HepG2 (cell line): Measurements from ENCODE around the gene NDEL1. TPM values are rescaled to one million over a fixed set of nuclear protein-coding genes. Genes with fewer than 3 reads are reported as not detected.

ENCODE experiments used
- CBFB ChIP-seq: sonication (generic); formaldehyde crosslinking; IDR thresholded peaks from 2 replicates; pipeline ENCODE4 v1.4.0; 2020; ENCODE audit warnings: missing genetic modification reagents
- CC2D1A ChIP-seq: sonication (generic); formaldehyde crosslinking; IDR thresholded peaks from 2 replicates; pipeline ENCODE4 v1.8.1; 2023; ENCODE audit warnings: mild to moderate bottlenecking, missing genetic modification reagents
- FOXO1 ChIP-seq: sonication (generic); formaldehyde crosslinking; IDR thresholded peaks from 2 replicates; pipeline ENCODE4 v1.4.0; 2020; ENCODE audit warnings: missing genetic modification reagents
- HNF4A ChIP-seq: sonication (generic); formaldehyde crosslinking; IDR thresholded peaks from 2 replicates; pipeline ENCODE4 v1.4.0; 2020; ENCODE audit warnings: missing genetic modification reagents
- KDM1A ChIP-seq: IDR thresholded peaks from 2 replicates; pipeline ENCODE4 v1.6.1; 2016; ENCODE audit warnings: missing compliant biosample characterization
- MAFK ChIP-seq, 2 experiments: IDR thresholded peaks in 1 of 2; conservative IDR thresholded peaks in 1 of 2; 2 replicates each; pipeline ENCODE4 v1.6.1; 2011; ENCODE audit warnings: improper control_type of control experiment in 2 of 2, low read length in 2 of 2
- MEIS1 ChIP-seq: sonication (generic); formaldehyde crosslinking; IDR thresholded peaks from 2 replicates; pipeline ENCODE4 v1.9.0; 2021; ENCODE audit warnings: mild to moderate bottlenecking, missing genetic modification reagents, moderate library complexity, borderline replicate concordance
- NFKBIZ ChIP-seq: IDR thresholded peaks from 2 replicates; pipeline ENCODE4 v1.6.1; 2018; ENCODE audit warnings: missing genetic modification reagents, missing compliant biosample characterization
- PAWR ChIP-seq: sonication (generic); formaldehyde crosslinking; IDR thresholded peaks from 2 replicates; pipeline ENCODE4 v1.4.0; 2020; ENCODE audit warnings: missing genetic modification reagents, mild to moderate bottlenecking, borderline replicate concordance
- RFXAP ChIP-seq: sonication (generic); formaldehyde crosslinking; IDR thresholded peaks from 2 replicates; pipeline ENCODE4 v1.4.0; 2020; ENCODE audit warnings: missing genetic modification reagents, borderline replicate concordance
- SMARCE1 ChIP-seq: fragments of 450-650 bp; IDR thresholded peaks from 2 replicates; pipeline ENCODE4 v1.6.1; 2017; ENCODE audit warnings: borderline replicate concordance
- SP140L ChIP-seq: sonication (generic); formaldehyde crosslinking; IDR thresholded peaks from 2 replicates; pipeline ENCODE4 v1.4.0; 2020; ENCODE audit warnings: missing genetic modification reagents, borderline replicate concordance
- WIZ ChIP-seq: sonication (generic); formaldehyde crosslinking; IDR thresholded peaks from 2 replicates; pipeline ENCODE4 v1.5.1; 2020; ENCODE audit warnings: mild to moderate bottlenecking, missing genetic modification reagents
- ZC3H4 ChIP-seq: sonication (generic); formaldehyde crosslinking; IDR thresholded peaks from 2 replicates; pipeline ENCODE4 v1.4.0; 2020; ENCODE audit warnings: missing genetic modification reagents, borderline replicate concordance
- ZNF143 ChIP-seq: sonication (generic); formaldehyde crosslinking; IDR thresholded peaks from 2 replicates; pipeline ENCODE4 v1.4.0; 2020; ENCODE audit warnings: missing genetic modification reagents
- ZNF160 ChIP-seq: sonication (generic); formaldehyde crosslinking; IDR thresholded peaks from 2 replicates; pipeline ENCODE4 v1.8.0; 2022; ENCODE audit warnings: mild to moderate bottlenecking, inconsistent platforms, missing genetic modification reagents
- ZNF205 ChIP-seq: IDR thresholded peaks from 2 replicates; pipeline ENCODE4 v1.6.1; 2018; ENCODE audit warnings: missing biosample characterization, missing genetic modification reagents
- ZNF335 ChIP-seq: sonication (generic); formaldehyde crosslinking; IDR thresholded peaks from 2 replicates; pipeline ENCODE4 v1.4.0; 2020; ENCODE audit warnings: missing genetic modification reagents
- ZNF616 ChIP-seq: sonication (generic); formaldehyde crosslinking; IDR thresholded peaks from 2 replicates; pipeline ENCODE4 v1.5.0; 2020; ENCODE audit warnings: low read depth, mild to moderate bottlenecking, missing genetic modification reagents
- ZNF850 ChIP-seq: sonication (generic); formaldehyde crosslinking; conservative IDR thresholded peaks from 2 replicates; pipeline ENCODE4 v1.9.0; 2021; ENCODE audit warnings: mild to moderate bottlenecking, missing genetic modification reagents
- polyA plus RNA-seq, 8 experiments: library from polyadenylated mRNA; depleted of rRNA in 3 of 8; stranded (reverse) in 7 of 8; unstranded in 1 of 8; fragments of >200 nt; fragmentation: Illumina TruSeq in 4 of 8; extraction: Trizol in 4 of 8; gene quantifications; 2 replicates each; pipeline versions ENCODE4 v1.2.1 to v1.2.3, GENCODE V29; 2011 to 2016; ENCODE audit warnings: low read depth in 4 of 8, missing spikeins in 1 of 8, mixed read lengths in 1 of 8; ENCODE audit not compliant: insufficient read depth in 1 of 8
- total RNA-seq, 5 experiments: library from RNA; depleted of rRNA; stranded (reverse); fragments of >200 nt; fragmentation: Illumina TruSeq; extraction: Trizol; gene quantifications; 2 replicates each; pipeline ENCODE4 v1.2.3, GENCODE V29; 2016; ENCODE audit warnings: low read depth in 1 of 5
- TF ChIP-seq, protein P1 (sequence below): sonication (generic); formaldehyde crosslinking; IDR thresholded peaks from 2 replicates; pipeline ENCODE4 v1.4.0; 2020; ENCODE audit warnings: missing genetic modification reagents, borderline replicate concordance
- TF ChIP-seq, protein P2 (sequence below): sonication (generic); formaldehyde crosslinking; IDR thresholded peaks from 2 replicates; pipeline ENCODE4 v1.8.1; 2023; ENCODE audit warnings: mild to moderate bottlenecking, moderate library complexity, missing genetic modification reagents
- TF ChIP-seq, protein P3 (sequence below): sonication (generic); formaldehyde crosslinking; IDR thresholded peaks from 2 replicates; pipeline ENCODE4 v1.4.0; 2020; ENCODE audit warnings: missing genetic modification reagents
- TF ChIP-seq, protein P4 (sequence below): sonication (generic); formaldehyde crosslinking; IDR thresholded peaks from 2 replicates; pipeline ENCODE4 v1.5.0; 2020; ENCODE audit warnings: missing genetic modification reagents

The NDEL1 gene
- total and polyA plus RNA-seq, 2 of the 13 experiments (the other 11 are each of a cell fraction or from before 2014, with no cell fraction given), result 59.8 to 153 TPM

DNA sequence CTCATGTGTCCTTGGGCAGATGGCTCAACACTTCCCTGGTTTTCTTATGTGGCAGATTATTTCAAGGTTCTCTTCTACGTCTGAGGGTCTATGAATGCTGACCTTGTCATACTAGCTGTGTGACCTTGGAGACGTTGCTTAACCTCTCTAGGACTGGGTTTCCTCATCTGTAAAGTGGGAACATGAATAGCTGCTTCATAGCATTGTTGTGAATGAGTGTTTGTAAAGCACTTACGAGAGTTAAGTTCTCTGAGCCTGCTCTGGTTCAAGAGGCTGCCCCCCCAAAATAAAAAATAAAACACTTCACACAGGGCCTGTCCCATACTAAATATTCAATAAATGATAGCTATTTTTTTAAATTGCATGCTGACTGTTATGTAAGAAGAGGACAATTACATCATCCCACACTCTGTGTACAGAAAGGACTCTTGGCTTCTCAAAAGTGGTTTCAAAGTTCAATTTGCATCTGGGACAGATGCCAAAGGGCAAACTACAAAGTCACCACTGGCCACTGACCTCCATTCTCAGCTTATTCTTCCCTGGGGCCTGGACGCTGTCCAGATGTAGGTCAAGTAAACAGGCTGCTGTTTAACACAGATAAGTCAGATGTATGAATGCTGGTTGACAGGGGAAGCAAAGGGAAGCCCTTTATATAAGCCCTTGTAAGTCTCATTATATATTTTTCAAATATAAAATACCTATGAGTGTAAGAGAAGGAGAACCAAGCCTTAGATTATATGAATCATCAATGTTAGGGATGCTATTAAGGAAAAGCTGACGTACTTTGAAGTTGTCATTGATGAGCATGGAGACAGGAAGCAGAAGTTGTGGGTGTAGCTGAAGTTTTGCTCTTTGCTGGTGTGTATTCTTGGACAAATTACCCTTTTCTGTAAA, 15.4 kb upstream of the NDEL1 start (continued):
- TF ChIP-seq ZC3H4 (CRISPR knock-in tag), result no peak
- TF ChIP-seq SMARCE1, result no peak
- TF ChIP-seq HNF4A (CRISPR knock-in tag), result peak; percentile 100
- TF ChIP-seq ZNF143 (CRISPR knock-in tag), result peak; percentile 19; the same call in 1 of the 2 replicates
- no peak for TF ChIP-seq CC2D1A
- TF ChIP-seq NFKBIZ (CRISPR knock-in tag), result peak; percentile 79
- TF ChIP-seq ZNF850 (CRISPR knock-in tag), result no peak
- TF ChIP-seq ZNF205 (CRISPR knock-in tag), result peak; percentile 44; the same call in 1 of the 2 replicates
- peak; percentile 96; the same call in 1 of the 2 replicates for TF ChIP-seq MEIS1
- TF ChIP-seq, protein P1, sequence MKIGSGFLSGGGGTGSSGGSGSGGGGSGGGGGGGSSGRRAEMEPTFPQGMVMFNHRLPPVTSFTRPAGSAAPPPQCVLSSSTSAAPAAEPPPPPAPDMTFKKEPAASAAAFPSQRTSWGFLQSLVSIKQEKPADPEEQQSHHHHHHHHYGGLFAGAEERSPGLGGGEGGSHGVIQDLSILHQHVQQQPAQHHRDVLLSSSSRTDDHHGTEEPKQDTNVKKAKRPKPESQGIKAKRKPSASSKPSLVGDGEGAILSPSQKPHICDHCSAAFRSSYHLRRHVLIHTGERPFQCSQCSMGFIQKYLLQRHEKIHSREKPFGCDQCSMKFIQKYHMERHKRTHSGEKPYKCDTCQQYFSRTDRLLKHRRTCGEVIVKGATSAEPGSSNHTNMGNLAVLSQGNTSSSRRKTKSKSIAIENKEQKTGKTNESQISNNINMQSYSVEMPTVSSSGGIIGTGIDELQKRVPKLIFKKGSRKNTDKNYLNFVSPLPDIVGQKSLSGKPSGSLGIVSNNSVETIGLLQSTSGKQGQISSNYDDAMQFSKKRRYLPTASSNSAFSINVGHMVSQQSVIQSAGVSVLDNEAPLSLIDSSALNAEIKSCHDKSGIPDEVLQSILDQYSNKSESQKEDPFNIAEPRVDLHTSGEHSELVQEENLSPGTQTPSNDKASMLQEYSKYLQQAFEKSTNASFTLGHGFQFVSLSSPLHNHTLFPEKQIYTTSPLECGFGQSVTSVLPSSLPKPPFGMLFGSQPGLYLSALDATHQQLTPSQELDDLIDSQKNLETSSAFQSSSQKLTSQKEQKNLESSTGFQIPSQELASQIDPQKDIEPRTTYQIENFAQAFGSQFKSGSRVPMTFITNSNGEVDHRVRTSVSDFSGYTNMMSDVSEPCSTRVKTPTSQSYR (CRISPR knock-in tag), result peak; percentile 39; the same call in 1 of the 2 replicates
- TF ChIP-seq FOXO1 (CRISPR knock-in tag), result peak; percentile 97
- peak; percentile 73 for TF ChIP-seq RFXAP
- no peak for TF ChIP-seq WIZ (CRISPR knock-in tag)
- no peak for TF ChIP-seq ZNF616 (CRISPR knock-in tag)
- TF ChIP-seq ZNF335 (CRISPR knock-in tag), result 0 out of 2 replicates have a peak, but pooled peaks have one; percentile 58
- peak; percentile 83; the same call in 1 of the 2 replicates for TF ChIP-seq SP140L (CRISPR knock-in tag)
- peak; percentile 60; the same call in 1 of the 2 replicates for TF ChIP-seq ZNF160 (CRISPR knock-in tag)
- no peak for TF ChIP-seq CBFB (CRISPR knock-in tag)
- TF ChIP-seq PAWR (CRISPR knock-in tag), result no peak
- TF ChIP-seq, protein P2, sequence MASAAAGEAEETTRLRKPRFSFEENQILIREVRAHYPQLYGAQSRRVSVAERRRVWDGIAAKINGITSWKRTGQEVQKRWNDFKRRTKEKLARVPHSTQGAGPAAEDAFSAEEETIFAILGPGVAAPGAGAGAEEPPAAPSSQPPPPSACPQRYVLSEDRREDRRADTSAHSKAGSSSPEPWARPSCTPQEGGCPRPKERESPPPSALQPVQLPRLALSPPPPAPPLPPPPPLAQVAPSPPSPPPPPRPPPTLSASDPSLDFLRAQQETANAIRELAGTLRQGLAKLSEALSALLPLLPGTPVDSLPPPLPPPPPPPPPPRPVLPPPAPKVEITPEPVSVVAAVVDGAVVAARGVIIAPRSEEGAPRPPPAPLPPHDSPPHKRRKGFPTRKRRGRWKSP (CRISPR knock-in tag), result no peak; the same call in 1 of the 2 replicates
- TF ChIP-seq MAFK (conservative IDR thresholded peaks at IDR 0.05 in 1 of 2, IDR thresholded peaks at IDR 0.05 in 1 of 2; ENCODE audit: low read length in 2 of 2), result 0 out of 4 replicates have a peak, but pooled peaks of 1 of the 2 experiments have one; percentile 4
- TF ChIP-seq, protein P3, sequence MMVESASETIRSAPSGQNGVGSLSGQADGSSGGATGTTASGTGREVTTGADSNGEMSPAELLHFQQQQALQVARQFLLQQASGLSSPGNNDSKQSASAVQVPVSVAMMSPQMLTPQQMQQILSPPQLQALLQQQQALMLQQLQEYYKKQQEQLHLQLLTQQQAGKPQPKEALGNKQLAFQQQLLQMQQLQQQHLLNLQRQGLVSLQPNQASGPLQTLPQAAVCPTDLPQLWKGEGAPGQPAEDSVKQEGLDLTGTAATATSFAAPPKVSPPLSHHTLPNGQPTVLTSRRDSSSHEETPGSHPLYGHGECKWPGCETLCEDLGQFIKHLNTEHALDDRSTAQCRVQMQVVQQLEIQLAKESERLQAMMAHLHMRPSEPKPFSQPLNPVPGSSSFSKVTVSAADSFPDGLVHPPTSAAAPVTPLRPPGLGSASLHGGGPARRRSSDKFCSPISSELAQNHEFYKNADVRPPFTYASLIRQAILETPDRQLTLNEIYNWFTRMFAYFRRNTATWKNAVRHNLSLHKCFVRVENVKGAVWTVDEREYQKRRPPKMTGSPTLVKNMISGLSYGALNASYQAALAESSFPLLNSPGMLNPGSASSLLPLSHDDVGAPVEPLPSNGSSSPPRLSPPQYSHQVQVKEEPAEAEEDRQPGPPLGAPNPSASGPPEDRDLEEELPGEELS (CRISPR knock-in tag), result peak; percentile 97
- TF ChIP-seq KDM1A (CRISPR knock-in tag), result peak; percentile 69; the same call in 1 of the 2 replicates
- TF ChIP-seq, protein P4, sequence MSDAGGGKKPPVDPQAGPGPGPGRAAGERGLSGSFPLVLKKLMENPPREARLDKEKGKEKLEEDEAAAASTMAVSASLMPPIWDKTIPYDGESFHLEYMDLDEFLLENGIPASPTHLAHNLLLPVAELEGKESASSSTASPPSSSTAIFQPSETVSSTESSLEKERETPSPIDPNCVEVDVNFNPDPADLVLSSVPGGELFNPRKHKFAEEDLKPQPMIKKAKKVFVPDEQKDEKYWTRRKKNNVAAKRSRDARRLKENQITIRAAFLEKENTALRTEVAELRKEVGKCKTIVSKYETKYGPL (CRISPR knock-in tag), result peak; percentile 97
